GM19452 (cell line): Measurements from ENCODE around the gene RARA.
"Not testable (repeated sequence)": the region's sequence is repeated elsewhere in the genome, so short reads cannot be mapped to it uniquely, and the experiment has no call there.

Source experiments
- ATAC-seq: cut with Tn5 transposase; IDR thresholded peaks from one replicate; pipeline ENCODE4 v1.9.1; 2021; ENCODE audit not compliant: unreplicated experiment

The RARA gene

GRCh38 chr17:40356990-40357881 is 48.3 kb downstream of the RARA start:
- ATAC-seq, result no peak

- ATAC-seq, result no peak
These were observed 49.5 kb downstream of the RARA start for GRCh38 chr17:40358323-40359038.

- ATAC-seq, result no peak
These were observed 51.1 kb downstream of the RARA start for GRCh38 chr17:40360091-40360490.

GRCh38 chr17:40361063-40361924 is 52.3 kb downstream of the RARA start:
- ATAC-seq, result no peak

GRCh38 chr17:40361925-40362695 is 53.1 kb downstream of the RARA start:
- no peak for ATAC-seq

GRCh38 chr17:40362696-40363110 is 53.7 kb downstream of the RARA start:
- ATAC-seq, result no peak

- no peak for ATAC-seq
These were observed 54.3 kb downstream of the RARA start for GRCh38 chr17:40363111-40363827.

- no peak for ATAC-seq
These were observed 55.3 kb downstream of the RARA start, which contains the start of gene GJD3 for GRCh38 chr17:40364121-40364861. Gene GJD3, minus strand, starts transcription at chr17:40364737. Its CDS starts 922 bp downstream, at chr17:40363815.

- no peak for ATAC-seq
These were observed 55.9 kb downstream of the RARA start for GRCh38 chr17:40364906-40365305.

- no peak for ATAC-seq
These were observed 57.3 kb downstream of the RARA start for GRCh38 chr17:40366076-40366860.

- ATAC-seq, result no peak
These were observed 58.0 kb downstream of the RARA start for GRCh38 chr17:40366861-40367518.

GRCh38 chr17:40367728-40368127 is 58.7 kb downstream of the RARA start:
- not testable (repeated sequence) for ATAC-seq

GRCh38 chr17:40369923-40370322 is 60.9 kb downstream of the RARA start:
- no peak for ATAC-seq

GRCh38 chr17:40371261-40371929 is 62.4 kb downstream of the RARA start:
- no peak for ATAC-seq

- no peak for ATAC-seq
These were observed 63.1 kb downstream of the RARA start for GRCh38 chr17:40372031-40372430.

GRCh38 chr17:40372644-40373043 is 63.7 kb downstream of the RARA start:
- ATAC-seq, result not testable (repeated sequence)

GRCh38 chr17:40373324-40373723 is 64.3 kb downstream of the RARA start:
- no peak for ATAC-seq
